ENCODE measurements around the gene TSPAN17.

Gene TSPAN17

DNA sequence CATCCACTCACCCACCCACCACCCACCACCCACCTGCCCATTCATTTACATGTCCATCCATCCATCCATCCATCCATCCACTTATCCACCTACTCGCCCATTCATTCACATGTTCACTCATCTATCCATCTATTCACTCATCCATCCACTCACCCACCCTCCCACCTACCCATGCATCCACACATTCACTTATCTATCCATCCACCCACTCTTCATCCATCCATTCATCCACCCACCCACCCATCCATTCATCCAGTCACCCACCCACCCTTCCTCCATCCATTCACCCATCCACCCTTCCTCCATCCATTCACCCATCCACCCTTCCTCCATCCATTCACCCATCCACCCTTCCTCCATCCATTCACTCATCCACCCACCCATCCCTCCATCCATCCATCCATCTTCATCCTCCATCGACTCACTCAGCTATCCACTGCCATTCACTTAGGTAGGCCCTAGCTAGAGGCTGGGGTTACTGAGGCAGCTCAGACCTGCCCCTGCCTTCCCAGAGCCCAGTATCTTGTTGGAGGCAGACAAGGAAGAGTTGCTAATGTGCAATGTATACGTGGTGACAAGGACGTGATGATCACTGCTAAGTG, 12.7 kb downstream of the TSPAN17 start:
- DNase-seq (ENCODE audit: low read depth, low spot score), result no peak

DNA sequence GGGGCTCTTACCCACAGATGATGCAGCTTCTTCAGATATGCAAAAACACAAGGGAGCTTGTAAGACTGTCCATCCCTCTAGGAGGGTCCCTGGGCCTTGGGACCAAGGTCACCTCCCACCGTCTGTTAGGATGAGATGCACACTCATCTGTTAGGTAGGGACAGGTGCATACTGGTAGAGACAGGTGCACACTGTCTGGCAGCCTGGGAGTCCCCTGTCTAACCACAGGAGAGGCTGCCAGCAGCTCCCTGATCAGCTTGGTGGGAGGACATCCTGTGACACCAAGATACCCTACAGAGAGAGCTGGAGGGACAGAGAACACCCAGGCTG, 13.2 kb downstream of the TSPAN17 start:
- no peak for DNase-seq (ENCODE audit: low read depth, low spot score)

DNA sequence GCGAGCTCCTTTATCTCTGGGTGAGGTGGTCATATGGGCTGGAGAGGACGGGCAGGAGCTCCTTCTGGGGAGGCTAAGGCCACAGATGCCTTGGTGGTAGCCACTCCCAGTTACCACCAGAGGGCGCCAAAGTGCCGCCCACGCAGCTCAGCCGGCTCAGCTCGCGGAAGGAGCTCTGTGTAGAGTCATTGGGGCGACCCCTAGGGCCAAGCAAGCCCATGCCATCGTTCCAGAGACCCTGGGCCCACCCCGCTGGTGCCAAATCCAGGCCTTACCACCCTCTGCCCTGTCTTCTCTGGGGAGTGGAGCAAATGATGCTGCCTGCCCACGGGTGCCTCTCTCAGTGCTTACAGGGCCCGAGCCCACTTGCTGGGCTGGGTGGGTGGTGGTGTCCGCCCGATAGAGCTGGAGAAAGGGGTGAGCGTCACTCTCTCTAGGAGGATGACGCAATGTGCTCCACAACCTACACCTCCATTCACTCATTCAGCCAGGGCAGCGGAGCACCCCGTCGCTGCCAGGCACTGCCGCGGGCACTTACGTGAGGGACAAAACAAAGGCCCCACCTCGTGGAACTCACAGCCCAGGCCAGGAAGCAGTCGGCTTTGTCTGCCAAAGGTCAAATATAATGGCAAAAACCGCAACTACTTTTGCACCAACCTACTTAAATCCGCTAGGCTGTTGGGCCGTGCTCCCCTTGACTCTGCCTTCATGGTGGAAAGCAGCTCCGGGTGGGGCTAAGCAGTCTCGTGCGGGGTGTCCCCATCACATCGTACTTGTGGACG, 13.8 kb downstream of the TSPAN17 start:
- peak; percentile 67 for DNase-seq (ENCODE audit: low read depth, low spot score)

DNA sequence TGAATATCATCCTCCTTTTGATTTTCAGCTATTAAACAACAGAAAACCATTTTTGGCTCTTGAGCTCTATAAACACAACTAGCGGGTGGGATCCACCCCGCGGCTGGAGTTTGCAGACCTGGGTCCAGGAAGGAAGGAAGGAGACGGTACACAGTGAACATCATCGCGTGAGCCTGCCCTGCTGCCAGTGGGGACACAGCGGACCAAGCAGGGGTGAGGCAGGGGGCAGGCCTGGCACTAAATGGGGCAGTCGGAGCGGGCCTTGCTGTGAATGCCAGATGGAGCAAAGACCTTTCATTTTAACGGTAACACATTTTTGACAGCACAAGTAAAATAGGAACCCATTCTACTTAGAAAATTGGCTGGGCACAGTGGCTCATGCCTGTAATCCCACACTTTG, 14.4 kb downstream of the TSPAN17 start:
- no peak for DNase-seq (ENCODE audit: low read depth, low spot score)

DNA sequence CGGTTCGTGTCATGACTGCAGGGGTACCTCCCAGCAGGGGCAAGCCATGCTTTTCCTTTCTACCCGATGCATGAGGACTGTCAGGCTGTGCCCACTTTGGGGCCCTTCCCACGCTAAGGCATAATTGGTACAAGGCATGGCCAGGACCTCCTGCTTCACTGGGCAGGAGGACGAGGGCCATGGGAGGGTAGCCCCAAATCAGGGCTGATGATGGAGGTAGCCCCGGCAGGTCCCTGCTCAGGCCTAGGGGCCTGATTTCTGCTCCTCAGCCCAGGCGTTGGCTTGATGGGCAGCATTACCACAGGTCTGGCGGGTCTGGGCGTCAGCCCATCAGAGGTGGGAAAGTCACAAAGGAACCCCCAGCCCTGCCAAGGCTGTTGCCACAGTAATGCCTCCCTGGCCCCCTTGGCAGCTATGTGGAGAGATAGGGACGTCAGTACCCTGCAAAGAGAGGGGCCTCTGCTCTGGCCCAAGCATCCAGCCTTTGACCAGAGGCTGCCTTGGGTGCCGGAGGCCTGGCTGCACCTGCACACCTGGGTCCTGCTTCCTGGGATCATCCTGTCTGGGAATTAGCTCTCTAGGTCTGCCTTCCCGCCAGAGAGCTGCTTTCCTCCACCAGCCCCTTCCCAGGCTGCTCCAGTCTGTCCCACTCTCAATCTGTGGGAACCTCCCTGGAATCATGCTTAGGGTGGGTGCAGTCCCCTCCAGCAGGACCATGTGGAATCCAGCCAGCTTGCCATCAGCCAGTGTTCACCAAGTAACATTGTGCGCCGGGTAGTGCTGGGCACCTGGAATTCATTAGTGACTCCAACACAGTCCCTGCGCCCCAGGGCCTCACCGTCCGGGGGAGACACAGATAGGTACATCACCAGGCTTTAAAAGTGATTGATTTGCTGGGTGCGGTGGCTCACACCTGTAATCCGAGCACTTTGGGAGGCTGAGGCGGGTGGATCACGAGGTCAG, 15.4 kb downstream of the TSPAN17 start:
- no peak for DNase-seq (ENCODE audit: low read depth, low spot score)

DNA sequence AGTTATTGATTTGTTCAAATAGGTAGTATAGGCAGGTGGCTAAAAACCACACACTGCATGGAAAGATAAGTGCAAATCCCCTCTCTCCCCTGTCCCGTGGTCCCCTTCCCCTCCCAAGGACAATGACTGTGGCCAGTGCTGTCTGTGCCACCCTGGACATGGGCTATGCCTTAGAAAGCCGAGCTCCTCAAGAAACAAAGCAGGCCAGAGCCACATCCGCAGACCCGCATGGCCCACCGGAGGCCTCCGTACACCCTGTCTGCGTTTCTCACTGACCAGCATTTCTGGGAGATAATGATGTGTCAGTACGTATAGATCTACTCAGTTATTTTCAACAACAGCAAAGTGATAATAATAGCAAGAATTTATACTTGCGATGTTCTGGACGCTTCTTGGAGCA, 16.3 kb downstream of the TSPAN17 start:
- DNase-seq (ENCODE audit: low read depth, low spot score), result no peak

DNA sequence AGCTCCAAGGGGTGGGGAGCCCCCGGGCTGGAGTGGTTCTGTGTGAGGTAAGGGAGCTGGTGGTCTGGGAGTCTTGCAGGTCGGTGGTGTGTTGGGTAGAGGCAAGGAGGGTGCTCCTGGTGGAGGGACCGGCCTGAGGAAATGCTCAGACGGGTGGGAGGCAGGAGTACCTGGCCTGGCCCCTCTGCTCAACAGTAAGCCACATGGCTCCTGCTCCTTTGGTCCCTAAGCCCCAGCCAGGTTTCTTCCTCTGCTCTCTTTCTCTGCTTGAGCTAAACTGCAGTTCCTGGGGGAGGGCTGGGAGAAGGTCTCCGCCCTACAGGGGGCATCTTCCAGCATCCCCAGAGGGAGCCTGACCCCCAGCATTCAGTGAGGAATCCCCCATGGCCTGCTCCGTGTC, 17.2 kb downstream of the TSPAN17 start:
- no peak for DNase-seq (ENCODE audit: low read depth, low spot score)

DNA sequence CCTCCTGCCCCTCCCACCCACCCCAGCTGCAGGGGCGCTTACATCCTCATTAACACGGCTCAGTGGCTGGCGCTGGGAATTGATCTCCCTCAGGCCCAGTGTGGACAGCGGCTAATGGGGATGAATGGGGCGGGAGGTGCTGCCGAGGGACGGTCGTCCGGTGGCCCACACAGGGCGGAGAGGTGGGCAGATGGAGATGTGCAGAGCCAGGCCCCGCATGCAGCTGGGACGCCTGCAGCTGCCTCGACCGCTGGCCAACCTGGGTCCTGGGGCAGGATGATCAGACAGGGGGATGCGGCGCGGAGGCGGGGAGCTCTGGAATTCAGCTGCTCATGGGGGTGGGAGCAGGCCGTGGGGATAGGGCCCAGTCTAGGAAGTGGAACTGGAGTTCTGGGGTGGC, 17.6 kb downstream of the TSPAN17 start:
- DNase-seq (ENCODE audit: low read depth, low spot score), result no peak

DNA sequence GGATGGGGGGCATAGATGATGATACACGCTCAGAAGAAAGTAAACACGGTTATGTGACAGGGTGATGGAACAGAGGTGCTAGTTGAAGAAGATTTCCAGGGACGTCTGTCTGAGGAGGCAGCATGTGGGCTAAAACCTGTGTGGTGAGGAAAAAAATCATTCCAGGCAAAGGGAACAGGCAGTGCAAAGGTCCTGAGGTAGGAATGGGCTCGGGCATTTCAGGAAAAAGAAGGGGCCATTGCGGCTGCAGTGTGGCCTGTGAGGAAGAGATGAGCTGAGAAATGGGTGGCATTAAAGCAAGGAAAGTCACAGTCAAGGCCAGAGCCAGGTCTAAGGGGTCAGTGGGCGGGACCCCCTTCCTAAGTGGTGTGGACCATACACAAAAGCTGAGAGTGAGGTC, 18.2 kb downstream of the TSPAN17 start:
- DNase-seq (ENCODE audit: low read depth, low spot score), result no peak

DNA sequence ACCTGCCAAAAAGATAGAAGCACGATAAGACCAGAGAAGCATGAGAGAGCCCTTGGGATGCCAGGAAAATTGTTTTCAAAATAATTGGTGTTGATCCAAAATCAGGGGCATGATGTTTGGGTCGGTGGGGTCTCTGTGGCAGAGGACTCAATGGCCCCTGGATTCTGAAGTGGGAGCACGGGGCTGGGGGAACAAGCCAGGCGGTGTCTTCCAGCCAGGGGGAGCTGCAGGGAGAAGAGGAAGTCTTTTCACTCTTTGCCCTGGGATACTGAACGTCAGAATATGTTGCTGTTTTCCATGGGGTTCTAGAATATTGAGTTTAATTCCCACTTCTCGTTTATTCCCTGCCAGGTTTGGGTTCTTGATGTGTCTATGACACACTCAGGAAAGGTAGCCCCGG, 20.4 kb downstream of the TSPAN17 start:
- no peak for DNase-seq (ENCODE audit: low read depth, low spot score)

DNA sequence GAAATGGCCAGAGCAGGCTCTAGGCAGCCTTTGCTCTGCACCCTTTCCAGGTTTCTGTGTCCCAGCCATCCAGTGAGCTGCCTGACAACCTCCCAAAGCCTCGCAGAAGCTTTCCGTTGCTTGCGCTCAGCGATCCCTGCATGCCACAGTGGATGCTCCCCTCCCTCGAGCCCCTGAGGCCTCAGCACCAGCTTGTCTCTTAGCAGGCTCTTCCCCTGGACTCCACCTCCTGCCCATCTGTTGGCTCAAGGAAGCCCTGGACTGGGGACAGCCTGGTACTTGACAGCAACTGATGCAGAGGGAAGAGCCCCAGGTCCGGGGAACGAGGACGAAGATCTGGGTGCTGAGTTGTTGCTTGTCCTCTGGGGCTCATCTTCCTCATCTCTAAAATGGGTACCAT, 23.2 kb downstream of the TSPAN17 start:
- no peak for DNase-seq (ENCODE audit: low read depth, low spot score)

DNA sequence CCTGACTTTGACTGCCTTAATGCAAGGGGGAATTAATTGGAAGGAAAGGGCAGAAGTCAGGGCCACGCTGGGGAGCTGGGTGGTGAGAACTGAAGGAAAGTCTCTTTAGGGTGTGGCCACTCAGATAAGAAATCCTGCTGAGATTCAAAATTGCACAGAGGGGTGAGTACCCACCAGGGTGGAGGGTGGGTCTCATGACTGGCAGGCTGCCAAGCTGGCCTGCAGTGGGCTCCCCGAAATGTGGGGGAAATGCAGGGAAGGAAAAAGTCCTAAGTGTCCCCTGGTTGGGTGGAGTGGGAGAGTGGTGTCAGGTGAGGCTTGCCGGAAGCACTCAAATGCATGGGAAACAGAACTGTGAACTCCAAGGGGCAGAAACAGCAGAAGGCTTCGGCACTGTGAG, 24.1 kb downstream of the TSPAN17 start:
- no peak for DNase-seq (ENCODE audit: low read depth, low spot score)

DNA sequence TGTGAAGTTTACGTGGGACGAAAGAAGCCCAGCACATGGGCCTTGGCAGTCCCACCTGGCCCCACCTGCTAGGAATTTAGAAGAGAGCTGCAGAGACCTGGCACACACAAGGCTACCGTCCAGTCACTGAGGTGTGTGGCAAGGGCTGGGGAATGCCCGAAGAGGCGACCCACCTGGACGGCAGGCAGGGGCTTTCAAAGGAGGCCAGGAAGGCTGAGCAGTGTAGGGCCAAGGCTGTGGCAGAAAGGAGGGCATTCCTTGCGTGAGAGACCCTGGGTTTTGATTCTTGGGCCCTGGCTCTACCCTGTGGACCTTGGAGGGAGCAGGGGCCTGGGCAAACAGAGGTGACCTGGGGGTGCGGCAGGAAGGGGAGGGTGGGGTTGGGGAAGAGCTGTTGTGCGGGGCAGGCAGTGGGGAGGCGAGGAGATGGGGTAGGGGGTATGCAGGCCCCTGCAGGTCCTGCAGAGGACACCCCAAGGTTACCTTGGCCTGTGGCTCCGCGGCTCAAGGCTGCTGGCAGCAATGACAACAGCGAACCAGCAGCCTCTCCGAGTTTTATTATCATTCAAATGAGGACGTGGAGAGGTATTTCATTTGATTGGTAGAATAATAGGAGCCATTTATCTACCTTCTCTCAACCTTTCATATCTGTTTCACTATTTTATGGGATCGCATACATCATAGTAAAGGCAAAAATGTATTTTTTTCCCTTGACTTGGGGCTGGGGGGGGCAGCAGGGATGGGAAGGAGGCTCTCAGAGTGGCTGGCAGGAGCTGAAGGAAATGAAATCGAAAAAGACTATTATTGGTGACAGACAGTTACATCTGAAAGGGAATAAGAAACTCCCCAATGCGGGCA, 24.8 kb downstream of the TSPAN17 start:
- DNase-seq (ENCODE audit: low read depth, low spot score), result no peak

DNA sequence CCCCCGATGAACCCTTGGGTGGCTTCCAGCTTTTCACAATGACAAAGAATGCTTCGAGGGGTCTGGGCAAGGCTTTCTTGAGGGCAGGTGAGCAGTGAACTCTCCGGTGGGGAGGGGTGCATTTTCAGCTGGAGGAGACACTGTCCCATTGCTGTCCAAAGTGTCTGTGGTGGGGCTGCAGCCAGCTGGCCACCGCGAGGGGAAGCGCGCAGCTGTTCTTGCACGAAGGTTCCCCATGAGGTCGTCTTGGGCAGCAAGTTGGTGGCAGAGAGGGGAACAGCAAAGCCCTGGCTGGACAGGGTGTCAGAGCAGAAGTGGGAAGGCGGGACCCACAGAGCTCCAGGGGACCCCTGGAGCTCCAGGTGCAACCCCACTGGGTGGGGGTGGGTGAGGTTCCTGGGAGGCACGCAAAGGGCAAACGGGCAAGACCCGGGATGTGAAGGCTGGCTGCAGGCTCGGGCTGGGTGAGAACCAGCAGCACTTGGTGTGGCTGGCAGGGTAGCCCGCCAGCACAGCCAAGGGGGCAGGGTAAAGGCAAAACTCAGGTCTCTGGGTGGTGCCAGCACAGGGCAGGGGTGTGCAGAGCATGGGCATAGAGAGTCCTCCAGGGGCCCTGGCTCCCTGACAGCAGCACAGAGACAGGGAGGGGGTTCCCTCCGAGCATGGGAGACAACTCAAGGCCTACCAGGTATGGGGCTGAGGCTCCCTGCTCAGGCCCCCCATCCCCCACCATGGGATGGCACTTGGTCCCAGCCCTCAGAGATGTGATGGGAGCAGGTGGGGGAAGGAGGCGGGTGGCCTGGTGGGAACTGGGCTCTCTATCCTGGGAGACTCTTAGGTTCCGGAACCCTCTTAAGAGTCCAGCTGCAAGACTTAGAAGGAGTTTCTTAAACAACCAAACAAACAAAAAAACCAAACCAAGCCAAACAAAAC, 26.6 kb downstream of the TSPAN17 start:
- no peak for DNase-seq (ENCODE audit: low read depth, low spot score)

DNA sequence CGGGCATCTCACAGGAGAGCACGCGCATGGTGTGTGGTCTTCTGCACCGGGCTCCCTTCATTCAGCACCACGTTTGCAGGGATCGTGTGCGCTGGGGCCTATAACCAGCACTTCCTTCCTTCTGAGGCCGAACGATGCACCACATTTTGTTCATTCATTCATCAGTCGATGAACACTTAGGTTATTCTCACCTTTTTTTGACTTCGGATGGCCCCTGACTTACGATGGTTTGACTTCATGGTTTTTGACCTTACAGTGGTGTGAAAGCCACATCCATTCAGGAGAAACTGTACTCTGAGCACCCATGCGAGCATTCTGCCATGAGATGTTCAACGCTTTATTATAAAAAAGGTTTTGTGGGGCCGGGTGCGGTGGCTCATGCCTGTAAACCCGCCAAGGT, 27.5 kb downstream of the TSPAN17 start:
- no peak for DNase-seq (ENCODE audit: low read depth, low spot score)

DNA sequence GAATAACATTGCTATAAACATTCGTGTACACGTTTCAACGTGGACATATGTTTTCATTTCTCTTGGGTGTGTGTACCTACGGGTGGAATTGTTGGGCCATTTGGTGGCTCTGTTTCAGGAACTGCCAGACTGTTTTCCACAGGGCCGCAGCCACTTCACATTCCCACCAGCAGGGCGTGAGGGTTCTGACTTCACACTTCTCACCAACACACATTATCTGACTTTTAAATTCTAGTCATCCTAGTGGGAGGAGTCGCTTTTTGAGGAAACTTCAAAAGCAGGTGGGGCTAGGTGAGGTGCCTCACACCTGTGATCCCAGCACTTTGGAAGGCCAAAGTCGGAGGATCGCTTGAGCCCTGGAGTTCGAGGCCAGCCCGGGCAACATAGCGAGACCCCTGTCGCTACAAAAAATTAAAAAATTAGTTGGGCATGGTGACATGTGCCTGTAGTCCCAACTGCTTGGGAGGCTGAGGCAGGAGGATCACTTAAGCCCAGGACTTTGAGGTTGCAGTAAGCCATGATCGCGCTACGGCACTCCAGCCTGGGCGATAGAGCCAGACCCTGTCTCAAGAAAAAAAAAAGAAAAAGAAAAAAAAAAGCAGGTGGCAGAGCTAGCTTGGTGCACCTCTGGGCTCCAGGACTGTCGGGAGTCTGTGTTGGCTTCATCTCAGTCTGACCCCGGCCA, 28.5 kb downstream of the TSPAN17 start:
- DNase-seq (ENCODE audit: low read depth, low spot score), result no peak

DNA sequence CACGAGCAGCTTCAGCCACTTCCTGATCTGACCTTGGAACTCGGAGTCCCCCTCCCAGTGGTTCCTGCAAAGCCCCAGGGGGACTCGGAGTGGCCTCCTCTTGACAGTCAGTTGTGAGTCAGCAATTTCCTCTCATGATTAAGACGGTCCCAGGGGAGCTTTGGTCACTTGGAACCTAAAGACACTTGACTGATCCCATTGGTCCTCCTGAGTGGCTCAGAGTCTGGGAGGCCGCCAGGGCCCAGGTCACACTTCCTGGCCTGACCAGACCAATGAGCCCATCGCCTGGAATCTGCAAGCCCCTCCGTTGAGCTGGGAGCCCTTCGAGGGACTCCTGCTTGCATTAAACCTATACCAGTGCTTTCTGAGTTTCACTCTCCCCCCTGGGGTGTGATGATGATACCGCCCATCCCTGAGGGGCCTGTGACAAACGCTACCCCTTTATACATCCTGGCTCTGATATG, 29.1 kb downstream of the TSPAN17 start:
- no peak for DNase-seq (ENCODE audit: low read depth, low spot score)

DNA sequence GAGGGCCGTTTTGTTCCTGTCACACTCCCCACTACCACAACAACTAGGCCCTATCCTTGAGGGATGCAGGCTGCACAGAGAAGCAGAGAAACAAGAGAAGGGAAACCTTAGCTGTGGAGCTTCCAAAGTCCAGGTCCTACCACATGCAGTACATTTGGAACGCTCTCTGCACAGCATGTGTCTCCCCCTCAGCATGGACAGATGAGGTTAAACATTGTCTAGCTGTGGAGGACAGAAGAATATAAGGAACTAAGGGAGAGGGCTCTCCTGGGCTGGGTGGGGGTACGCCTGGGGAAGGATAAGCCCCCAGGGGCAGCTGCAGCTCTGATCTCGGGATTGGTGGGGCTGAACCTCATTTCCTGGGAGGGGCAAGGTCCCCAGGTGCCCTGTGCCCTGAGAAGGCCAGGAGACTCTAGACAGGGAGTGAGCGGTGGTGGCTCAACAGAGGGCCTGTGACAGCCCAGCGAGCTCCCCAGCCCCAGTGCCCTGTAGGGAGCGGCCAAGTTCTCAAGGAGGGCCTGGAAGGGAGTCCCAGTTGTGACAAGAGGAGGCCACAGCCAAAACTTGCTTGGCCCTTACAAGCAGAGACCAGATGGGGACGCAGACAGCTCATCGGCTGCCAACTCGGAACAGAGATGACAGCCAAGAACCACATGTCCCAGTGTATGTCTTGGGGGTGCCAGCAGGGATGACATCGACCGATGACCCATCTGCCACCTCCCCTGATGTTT, 30.1 kb downstream of the TSPAN17 start:
- no peak for DNase-seq (ENCODE audit: low read depth, low spot score)

DNA sequence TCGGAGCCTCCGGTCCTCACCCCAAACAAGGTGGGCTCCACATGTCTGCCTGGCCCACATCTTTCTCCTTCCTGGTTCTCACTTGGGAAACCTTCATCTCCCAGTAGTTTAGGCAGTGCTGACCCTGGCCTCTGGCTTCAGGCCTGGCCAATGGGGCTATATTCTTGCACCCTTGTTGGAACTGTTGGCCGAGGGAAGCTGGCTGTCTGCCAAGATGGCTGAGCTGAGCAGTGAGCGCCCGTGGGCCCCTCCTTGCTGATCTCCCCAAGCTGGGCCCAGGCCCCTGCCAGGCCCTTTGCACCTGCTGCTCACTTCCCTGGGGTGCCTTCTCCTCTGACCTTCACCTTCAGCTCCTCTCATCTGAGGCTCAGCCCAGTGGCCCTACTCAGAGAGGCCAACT, 31.3 kb downstream of the TSPAN17 start:
- DNase-seq (ENCODE audit: low read depth, low spot score), result no peak

Data from activated naive CD8-positive, alpha-beta T cell treated with anti-CD3 and anti-CD28 coated beads, Interleukin-2, amount 50 U/mL, for 16 hours (primary cell).